GM21447 (cell line): ENCODE data around the gene SVEP1.
"Not testable (repeated sequence)": the region's sequence is repeated elsewhere in the genome, so short reads cannot be mapped to it uniquely, and the experiment has no call there.

Experiments
- ATAC-seq: cut with Tn5 transposase; IDR thresholded peaks from one replicate; pipeline ENCODE4 v1.9.1; 2021; ENCODE audit not compliant: unreplicated experiment

Gene SVEP1

DNA sequence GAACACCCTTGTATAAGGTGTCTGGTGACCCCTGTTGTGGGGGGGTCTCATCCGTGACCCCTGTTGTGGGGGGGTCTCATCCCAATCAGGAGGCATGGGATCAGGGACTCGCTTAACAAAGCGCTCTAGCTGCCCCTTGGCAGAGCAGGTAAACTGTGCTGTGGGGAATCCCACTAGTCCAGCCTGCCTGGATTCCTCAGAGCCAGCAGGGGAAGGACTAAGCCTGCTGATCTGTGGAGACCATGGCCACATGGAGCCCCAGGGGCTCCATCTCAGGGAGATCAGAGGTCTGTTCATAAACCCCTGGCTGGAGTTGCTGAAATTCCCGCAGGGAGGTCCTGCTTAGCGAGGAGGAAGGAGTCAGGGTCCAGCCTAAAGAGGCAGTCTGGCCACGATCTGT, 196.1 kb downstream of the SVEP1 start:
- ATAC-seq: no peak

DNA sequence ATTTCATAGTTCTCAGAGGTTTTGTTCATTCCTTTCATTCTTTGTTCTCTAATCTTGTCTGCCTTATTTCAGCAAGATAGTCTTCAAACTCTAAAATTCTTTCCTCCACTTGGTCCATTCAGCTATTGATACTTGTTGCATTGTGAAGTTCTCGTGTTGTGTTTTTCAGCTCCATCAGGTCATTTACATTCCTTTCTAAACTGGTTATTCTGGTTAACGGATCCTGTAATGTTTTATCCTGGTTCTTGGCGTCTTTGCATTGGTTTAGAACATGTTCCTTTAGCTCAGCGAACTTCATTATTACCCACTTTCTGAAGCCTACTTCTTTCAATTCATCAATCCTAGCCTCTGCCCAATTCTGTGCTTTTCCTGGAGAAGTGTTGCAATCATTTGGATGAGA, 196.8 kb downstream of the SVEP1 start:
- ATAC-seq: no peak

DNA sequence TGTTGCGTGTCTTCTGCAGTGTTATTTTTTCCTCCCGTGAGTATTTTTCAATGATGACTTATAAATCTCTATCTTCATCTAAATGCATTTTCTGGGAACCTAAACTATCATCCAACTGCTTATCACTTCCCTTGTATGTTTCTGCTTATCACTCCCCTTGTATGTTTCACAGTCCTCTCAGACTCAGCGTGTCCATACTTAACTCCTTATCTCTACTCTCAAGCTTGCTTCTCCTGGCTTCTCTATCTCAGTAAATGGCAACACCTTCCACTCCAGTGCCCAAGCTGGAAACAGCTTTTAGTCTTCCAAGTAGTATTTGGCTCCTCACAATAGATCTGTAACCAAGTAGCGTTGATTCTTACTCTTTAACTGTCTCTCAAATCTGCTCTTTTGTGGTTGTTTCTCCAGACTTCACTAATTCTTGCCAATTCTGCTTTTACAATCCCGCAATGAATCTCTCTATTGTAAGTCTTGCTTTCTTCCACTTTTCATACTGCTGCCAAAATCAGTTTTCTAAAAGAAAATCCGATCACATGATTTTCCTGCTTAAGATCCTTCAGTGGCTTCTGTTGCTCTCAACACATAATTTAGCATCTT, 208.0 kb downstream of the SVEP1 start:
- ATAC-seq: no peak

DNA sequence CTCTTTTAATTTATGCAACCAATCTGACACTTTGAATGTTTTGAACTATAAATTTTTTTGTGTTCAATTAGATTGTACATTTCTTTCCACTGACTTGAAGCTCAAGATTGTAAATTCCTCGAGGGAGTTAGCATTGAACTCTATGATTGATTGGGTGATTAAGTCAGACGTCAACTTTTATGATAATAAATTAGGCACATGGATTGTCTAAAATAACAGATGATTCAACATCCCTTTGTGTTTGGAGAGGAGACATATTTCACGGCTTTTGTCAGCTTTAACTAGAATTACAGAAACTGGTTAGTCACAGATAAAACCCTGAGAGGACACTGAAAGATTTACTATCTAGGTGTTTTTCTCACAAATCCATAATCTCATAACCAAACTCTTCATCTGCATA, 209.2 kb downstream of the SVEP1 start:
- ATAC-seq: no peak

DNA sequence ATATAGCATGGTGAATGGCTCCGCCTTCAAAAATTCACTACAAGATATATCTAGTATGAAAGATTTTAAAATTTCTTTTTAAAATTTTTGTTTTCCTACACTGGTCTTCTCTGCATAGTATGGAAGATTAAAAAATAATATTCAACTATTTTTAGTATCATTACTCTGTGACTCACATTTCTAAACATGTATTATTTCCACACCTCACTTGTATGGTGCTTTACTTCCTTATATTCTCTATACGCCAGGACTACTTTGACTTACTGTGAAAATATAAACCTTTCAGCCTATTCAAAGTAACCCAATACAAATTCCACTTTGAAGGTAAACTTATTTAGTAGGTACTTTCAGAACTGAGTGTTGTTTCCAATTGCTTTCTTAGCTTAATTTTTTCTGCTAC, 215.1 kb downstream of the SVEP1 start:
- no peak for ATAC-seq

DNA sequence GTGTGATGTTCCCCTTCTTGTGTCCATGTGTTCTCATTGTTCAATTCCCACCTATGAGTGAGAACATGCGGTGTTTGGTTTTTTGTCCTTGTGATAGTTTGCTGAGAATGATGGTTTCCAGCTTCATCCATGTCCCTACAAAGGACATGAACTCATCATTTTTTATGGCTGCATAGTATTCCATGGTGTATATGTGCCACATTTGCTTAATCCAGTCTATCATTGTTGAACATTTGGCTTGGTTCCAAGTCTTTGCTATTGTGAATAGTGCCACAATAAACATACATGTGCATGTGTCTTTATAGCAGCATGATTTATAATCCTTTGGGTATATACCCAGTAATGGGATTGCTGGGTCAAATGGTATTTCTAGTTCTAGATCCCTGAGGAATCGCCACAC, 220.5 kb downstream of the SVEP1 start:
- ATAC-seq: not testable (repeated sequence)

DNA sequence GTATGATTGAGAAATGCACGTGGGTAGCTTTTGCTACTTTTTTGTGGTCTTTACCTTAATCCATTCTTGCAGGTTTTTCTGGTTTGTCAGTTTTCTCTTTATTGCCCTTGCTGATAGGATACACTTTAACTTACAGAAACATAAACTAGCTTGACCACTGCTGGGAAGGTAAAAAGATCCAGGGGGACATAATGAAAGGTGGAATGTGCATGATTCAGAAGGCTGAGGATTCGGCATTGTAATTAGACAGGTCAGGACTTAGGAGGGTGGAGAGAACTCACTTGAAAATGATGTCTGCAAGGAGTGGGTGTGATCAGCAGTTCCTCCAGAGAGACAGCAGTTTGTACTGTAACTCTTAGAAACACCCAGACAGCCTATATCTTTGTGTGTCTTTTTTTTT, 222.0 kb downstream of the SVEP1 start:
- ATAC-seq: no peak

DNA sequence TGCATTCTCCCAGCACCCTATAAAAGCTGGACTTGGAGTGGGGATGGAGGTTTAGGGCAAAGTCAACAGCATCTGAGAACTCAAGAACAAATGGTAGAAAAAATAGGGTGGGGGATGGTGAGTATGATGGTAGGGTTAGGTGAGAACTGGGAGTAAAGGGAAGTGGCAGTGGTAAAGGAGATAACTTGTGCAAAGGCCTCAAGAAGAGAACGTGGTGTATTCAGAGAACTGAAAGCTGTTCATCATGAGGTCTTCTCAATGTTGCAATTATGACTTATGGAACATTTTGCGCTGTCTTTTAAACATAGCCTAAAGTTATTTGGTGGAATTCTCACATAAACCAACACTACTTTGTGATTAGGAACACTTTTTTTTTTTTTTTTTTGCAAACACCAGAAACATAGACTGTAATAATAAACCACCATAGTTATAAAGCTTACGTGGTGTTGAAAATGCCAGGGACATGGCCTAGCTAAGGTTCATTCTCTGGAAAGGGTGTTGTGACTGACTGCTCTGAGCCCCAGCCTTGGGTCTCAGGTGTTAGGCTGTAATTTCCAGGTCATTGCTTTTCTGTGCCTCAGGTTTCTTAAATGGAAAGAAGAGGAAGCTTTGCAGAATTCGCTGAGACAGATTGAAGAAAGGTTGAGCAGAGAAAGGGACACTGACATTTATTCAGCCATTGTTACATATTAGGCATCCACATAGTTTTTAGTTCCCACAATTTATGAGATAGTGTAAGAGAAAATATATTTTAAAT, 222.7 kb downstream of the SVEP1 start:
- no peak for ATAC-seq

DNA sequence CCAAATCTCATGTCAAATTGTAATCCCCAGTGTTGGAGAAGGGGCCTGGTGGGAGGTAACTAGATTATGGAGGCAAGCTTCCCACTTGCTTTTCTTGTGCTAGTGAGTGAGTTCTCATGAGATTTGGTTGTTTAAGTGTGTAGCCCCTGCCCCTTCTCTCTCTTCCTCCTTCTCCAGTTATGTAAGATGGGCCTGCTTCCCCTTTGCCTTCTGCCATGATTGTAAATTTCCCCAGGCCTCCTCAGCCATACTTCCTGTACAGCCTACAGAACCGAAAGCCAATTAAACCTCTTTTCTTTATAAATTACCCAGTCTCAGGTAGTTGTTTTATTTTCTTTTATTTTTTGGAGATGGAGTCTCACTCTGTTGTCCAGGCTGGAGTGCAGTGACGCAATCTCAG, 223.6 kb downstream of the SVEP1 start:
- no peak for ATAC-seq

DNA sequence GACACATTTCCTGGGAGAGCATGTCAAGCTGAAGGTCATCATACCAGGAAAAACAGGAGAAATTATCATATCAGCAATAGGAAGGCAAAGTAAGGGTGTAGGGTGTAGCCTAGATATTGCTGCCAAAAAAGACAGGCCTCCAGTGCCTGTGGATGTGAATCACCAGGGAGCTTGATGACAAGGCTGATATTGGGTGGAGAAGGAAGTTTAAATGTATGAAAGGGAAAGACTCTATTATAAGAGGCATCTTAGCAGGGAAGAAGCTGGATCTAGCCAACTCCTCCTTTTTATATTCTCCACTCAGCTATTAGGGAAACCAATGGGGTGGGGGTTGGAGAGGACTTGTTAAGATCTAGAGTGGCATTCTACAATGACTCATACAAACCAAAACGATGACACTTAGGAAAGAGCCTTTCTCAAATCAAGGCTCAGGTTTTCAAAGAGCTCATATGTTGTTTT, 228.5 kb downstream of the SVEP1 start:
- no peak for ATAC-seq

DNA sequence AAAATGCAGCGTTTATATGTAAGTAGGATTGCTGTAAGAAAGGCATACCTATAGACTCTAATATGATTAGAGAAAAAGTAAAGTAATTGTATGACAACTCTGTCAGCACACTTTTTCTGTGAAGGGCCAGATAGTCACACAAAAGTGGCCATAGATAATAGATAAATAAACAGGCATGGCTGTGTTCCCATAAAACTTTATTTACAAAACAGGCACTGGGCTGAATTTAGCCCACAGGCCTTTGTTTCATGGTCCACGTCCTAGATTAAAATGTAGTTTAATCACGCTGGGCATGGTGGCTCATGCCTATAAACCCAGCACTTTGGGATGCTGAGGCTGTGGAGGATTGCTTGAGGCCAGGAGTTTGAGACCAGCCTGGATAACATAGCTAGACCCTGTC, 233.2 kb downstream of the SVEP1 start:
- ATAC-seq: no peak

DNA sequence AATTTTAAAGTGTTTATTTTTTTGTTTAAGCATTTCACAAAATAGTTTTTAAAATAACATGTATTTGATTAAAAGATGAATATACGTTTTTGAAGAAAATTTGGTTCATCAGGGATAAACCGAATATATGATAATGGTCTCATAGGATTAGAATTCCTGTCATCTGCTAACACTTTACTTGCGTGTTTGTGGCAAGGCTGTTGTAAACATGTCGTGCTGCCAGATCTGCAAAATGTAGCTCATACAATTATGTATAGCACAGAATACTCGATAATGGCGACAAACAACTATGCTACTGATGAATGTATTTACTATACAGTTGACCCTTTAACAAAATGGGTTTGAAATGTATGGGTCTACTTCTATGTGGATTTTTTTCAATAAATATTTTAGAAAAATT, 234.7 kb downstream of the SVEP1 start:
- ATAC-seq: no peak

DNA sequence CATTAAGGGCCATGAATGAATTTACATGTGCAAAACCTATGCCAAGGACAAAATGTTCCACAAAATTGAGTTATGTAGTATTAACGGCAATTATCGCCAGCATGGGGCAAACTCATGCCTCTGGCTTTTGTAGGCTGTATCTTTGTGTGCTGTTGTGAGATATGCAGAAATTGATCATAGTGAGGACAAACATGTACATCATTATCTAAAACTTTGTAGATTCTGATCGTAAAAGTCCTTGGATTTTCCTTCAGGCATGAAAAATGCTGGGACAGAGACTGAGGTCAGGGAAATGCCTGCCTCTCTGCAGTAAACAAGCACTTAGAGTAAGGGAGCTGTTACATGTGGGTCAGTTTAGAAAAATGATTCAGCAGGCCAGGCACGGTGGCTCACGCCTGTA, 236.0 kb downstream of the SVEP1 start:
- ATAC-seq: no peak

DNA sequence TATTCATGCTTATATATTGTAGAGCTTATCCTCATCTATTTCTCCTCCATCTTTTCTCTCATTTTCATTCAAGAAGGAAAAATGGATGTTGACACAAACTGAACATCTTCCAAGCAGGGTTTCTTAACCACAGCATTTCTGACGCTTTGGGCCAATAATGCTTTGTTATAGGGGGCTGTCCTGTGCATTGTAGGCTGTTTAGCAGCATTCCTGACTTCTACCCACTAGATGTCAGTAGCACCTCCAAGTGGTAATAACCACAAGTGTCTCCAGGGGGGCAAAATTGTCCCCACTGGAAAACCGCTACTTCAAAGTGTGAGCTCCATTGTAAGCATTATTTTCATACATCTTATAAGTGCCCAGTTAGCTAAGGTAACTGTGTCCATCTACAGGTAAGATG, 239.2 kb downstream of the SVEP1 start:
- ATAC-seq: no peak

DNA sequence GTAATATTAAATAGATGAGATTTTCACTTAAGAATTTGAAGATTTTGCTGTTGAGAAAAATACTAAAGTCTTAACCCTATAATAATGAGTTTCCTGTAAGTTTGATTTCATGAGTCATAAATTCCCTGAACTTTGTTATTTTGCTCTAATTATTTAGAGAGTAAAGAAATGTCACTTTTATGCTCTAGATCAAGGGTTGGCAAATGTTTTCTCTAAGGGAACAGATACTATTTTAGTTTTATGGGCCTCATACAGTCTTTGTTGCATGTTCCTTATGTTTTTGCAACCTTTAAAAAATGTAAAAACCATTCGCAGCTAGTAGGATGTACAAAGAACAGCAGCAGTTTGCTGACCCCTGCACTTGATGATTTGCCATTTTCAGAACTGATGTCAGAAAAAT, 241.4 kb downstream of the SVEP1 start:
- ATAC-seq: no peak

DNA sequence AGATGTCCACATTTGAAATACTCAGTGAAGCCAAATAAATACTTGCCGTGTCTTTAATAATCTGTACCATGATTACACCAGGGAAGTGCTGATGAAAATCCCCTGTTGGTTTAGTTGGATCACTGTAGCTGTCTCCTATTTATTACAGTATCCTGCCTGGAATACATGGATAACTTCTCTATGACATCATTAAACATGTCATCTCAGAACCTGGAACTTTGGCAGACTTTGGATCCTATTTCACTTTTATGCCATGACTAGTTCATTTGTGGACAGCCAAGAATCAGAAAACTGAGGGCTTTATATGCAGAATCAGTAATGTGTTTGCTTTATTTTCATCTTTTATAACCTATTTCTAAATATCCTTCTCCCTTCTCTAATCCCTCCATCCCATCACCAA, 241.8 kb downstream of the SVEP1 start, which contains the start of gene TXNDC8:
Gene TXNDC8, minus strand, starts transcription at position 137 of the 400 bp plus-strand sequence.
- ATAC-seq: no peak

DNA sequence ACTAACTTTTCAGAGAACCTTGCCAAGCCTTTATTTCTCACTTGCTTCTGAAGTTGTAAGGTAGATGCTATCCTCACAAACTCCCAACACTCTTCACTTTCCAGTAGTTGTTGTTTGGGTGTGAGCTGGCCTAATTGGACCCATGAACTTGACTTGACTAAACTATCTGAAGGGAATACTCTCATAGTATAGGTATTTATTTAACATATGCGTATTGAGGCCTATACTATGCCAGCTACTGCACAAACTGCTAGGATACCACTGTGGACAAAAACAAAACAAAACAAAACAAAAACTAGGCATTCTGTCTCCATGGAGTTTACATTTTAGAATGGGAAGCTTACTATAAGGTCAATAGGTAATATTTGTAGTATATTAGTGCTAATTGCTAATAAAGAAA, 243.2 kb downstream of the SVEP1 start:
- ATAC-seq: no peak

DNA sequence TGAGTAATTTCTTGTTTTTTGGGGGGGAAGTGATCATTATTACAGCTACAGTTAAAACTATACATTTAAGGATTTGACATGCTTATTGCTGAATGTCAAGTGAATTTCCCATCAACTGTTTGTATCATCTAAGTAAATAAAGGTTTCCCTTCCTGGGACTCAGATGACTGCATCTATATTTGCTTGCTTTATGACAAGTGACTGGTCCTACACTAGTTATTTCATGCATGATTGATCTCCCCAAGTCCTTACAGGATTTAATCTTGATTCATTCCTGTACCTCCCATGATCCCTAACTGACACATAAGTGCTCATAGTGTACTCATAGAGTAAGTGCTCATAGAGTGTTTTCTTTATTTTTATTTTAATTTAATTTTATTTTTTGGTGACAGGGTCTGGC, 244.7 kb downstream of the SVEP1 start:
- peak; percentile 10 for ATAC-seq

DNA sequence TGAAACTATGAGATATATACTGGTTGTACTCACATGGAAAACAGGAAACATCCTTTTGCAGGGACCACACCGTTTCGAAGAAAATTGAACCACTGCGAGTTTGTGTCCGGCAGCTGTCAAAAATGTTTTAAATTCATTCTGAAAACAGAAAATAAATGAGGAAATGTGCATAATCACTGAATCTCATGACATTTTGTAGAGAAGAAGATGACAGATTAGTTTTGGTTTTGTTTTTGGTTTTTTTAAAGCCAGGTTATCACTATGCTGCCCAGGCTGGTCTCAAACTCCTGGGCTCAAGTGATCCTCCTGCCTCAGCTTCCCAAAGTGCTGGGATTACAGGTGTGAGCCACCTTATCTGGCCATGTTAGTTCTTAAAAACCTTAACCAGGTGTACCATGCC, 245.4 kb downstream of the SVEP1 start:
- ATAC-seq: peak; percentile 82

DNA sequence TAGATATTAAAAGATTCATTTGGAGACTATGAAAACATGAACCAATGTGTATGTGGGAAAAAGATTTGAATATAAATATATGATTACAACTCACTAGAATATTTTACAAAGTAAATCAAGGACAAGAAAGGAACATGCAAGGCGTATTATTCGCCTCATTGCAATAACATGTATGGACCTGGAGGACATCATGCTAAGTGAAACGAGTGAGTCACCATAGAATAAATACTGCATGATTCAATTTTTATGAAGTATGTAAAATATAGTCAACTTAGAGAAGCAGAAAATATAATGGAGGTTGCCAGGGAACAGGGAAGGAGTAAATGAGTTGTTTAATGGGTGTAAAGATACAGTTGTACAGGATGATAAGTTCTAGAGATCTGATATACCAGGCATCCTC, 246.8 kb downstream of the SVEP1 start:
- no peak for ATAC-seq

DNA sequence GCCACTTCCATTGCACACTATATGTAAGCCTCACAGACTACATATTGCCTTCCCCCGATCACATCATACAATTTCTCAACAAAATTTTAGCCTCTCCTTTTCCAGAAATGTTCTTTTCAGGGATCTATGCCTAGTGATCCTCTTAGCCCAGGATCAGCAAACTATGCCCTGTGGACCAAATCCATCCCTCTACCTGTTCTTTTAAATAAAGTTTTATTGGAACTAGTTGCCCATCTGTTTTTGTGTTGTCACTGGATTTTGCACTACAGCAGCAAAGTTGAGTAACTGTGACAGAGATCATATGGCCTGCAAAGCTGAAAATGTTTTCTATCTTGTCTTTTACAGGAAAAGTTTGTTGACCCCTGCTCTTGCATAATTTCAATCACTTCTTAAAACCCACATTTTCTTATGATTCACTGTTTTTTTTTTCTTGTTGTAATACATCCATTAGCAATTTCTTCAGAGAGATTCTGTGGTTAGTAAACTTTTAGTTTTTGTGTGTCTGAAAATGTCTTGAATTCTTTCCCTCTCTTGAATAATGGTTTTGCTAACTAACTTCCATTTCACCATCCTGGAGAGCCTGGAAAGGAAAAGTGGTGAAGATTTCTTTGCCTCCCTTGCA, 248.9 kb downstream of the SVEP1 start:
- no peak for ATAC-seq

DNA sequence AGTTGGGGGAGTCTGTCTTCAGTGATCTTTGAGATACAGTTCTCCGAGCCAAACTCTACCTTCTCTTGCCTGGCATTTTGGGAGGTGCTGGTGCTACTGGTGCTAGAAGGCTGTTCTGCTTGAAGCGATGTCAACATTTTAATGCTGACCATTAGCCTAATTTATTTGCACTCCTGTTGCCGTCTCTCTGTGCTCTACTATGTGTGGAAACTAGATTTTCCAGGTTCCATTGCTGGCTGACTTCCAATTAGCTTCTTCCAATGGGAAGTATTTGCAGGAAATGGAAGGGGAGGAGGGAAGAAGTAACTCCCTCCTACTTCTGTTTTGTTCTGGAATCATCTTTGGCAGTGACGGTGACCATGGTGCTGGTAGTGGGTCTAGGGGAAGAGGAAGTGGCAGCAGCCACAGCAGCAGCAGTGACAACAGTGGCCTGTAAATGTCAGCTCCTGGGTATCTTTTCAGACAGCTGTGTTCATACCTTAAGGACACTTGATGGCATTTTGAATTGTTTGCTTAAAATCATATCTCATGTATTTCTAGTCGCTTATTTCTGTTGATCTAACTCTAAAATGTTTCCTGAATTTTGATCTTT, 249.8 kb downstream of the SVEP1 start:
- ATAC-seq: no peak
